PC-9 (cell line): Measurements from ENCODE around the gene MKNK2. TPM values are rescaled to one million over a fixed set of nuclear protein-coding genes. Genes with fewer than 3 reads are reported as not detected.

Experiments
- BruUV-seq: library from RNA; stranded (reverse); fragments of 400-500 nt; replicated peaks from 2 replicates; lab custom pipeline; 2021; lab: Mats Ljungman, UMichigan
- CTCF ChIA-PET: fragments of 300-600 bp; sonication (Branson Sonifier 250); formaldehyde crosslinking; loops from one replicate; lab custom pipeline; 2022; ENCODE audit warnings: antibody characterized with exemption; lab: Charles Lee
- POLR2A ChIA-PET: fragments of 300-600 bp; sonication (Branson Sonifier 250); formaldehyde crosslinking; loops from one replicate; lab custom pipeline; 2022; ENCODE audit warnings: antibody characterized with exemption; ENCODE audit not compliant: unreplicated experiment; lab: Charles Lee
- DNase-seq, 2 experiments: peaks; one replicate each; pipeline versions ENCODE4 v3.0.0 to v3.0.0-alpha.2; 2015 to 2022; ENCODE audit warnings: mixed read lengths in 1 of 2
- H2AFZ ChIP-seq: fragments of 200-600 bp; sonication (generic); 2 replicates; pipeline ENCODE4 v1.8.1; 2017; ENCODE audit warnings: antibody characterized with exemption
- H3F3A ChIP-seq: fragments of 200-600 bp; sonication (generic); 2 replicates; pipeline ENCODE4 v1.8.1; 2017; ENCODE audit warnings: antibody characterized with exemption, mild to moderate bottlenecking, low read depth; ENCODE audit not compliant: insufficient read depth
- H3K27ac ChIP-seq: fragments of 200-600 bp; sonication (generic); 2 replicates; pipeline ENCODE4 v1.6.1; 2016; ENCODE audit warnings: mixed run types
- H3K27me3 ChIP-seq: fragments of 200-600 bp; sonication (generic); 2 replicates; pipeline ENCODE4 v1.6.1; 2016; ENCODE audit warnings: low read depth, mixed run types; ENCODE audit not compliant: insufficient read depth
- H3K36me3 ChIP-seq: fragments of 200-600 bp; sonication (generic); 2 replicates; pipeline ENCODE4 v1.6.1; 2016; ENCODE audit warnings: low read depth, mixed run types
- H3K4me1 ChIP-seq: fragments of 200-600 bp; sonication (generic); replicated peaks from 2 replicates; pipeline ENCODE4 v1.6.1; 2016; ENCODE audit warnings: mixed run types; ENCODE audit not compliant: insufficient read depth
- H3K4me2 ChIP-seq: fragments of 200-600 bp; sonication (generic); 2 replicates; pipeline ENCODE4 v1.6.1; 2017; ENCODE audit warnings: mixed run types
- H3K4me3 ChIP-seq: fragments of 200-600 bp; sonication (generic); 2 replicates; pipeline ENCODE4 v1.6.1; 2016; ENCODE audit warnings: mixed run types
- H3K79me2 ChIP-seq: fragments of 200-600 bp; sonication (generic); 2 replicates; pipeline ENCODE4 v1.6.1; 2017; ENCODE audit warnings: low read depth, mixed run types
- H3K9me2 ChIP-seq: fragments of 200-600 bp; sonication (generic); 2 replicates; pipeline ENCODE4 v1.8.1; 2017; ENCODE audit warnings: mild to moderate bottlenecking; ENCODE audit not compliant: insufficient read depth
- H3K9me3 ChIP-seq: fragments of 200-600 bp; sonication (generic); 2 replicates; pipeline ENCODE4 v1.8.1; 2016; ENCODE audit warnings: low read depth; ENCODE audit not compliant: insufficient read depth
- H4K20me1 ChIP-seq: fragments of 200-600 bp; sonication (generic); 2 replicates; pipeline ENCODE4 v1.8.1; 2017; ENCODE audit not compliant: insufficient read depth
- CTCF ChIP-seq: fragments of 200-600 bp; sonication (generic); conservative IDR thresholded peaks from 2 replicates; pipeline ENCODE4 v1.6.1; 2017; ENCODE audit warnings: mixed run types, antibody characterized with exemption, mild to moderate bottlenecking, moderate library complexity
- EZH2 ChIP-seq: fragments of 200-600 bp; sonication (generic); IDR thresholded peaks from 2 replicates; pipeline ENCODE4 v1.8.0; 2017; ENCODE audit warnings: antibody characterized with exemption, low read depth
- intact Hi-C: fragments of 100-400 bp; cut with micrococcal nuclease; formaldehyde crosslinking; loops from one replicate; pipeline ENCODE4 v1.10.0; 2022; ENCODE audit not compliant: unreplicated experiment
- total RNA-seq: library from RNA; stranded (reverse); gene quantifications from 2 replicates; pipeline ENCODE4 v1.2.3, GENCODE V29; 2021

The MKNK2 gene
- total RNA-seq, 1 experiment from 2014 or later, result 132 TPM

GRCh38 chr19:2064788-2065524, 13.9 kb upstream of the MKNK2 start:
- Histone ChIP-seq H3K4me3 (no peak overlapping the region), H3K4me2 (no peak overlapping the region), H3K4me1 (peaks cover 4% of the 10 kb centered on the region; the same call in 1 of the 2 replicates), H3K9me2 (no peaks in the 10 kb centered on the region), H3K36me3 (no peaks in the 10 kb centered on the region), H4K20me1 (no peaks in the 10 kb centered on the region), H3F3A (peaks cover 10% of the 10 kb centered on the region; the same call in 1 of the 2 replicates), H3K27me3 (no peaks in the 10 kb centered on the region), H2AFZ (no peak overlapping the region), H3K27ac (no peak overlapping the region), H3K9me3 (no peaks in the 10 kb centered on the region), H3K79me2 (0 out of 2 replicates have a peak, but pooled peaks cover 6% of the 10 kb centered on the region)
- no peak for TF ChIP-seq EZH2
- no peak for TF ChIP-seq CTCF
- BruUV-seq, result no TSS peak
- intact Hi-C loops, result no loop called here
- no peak for DNase-seq
- CTCF ChIA-PET, result no interaction called here
- POLR2A ChIA-PET, result no interaction called here

DNA sequence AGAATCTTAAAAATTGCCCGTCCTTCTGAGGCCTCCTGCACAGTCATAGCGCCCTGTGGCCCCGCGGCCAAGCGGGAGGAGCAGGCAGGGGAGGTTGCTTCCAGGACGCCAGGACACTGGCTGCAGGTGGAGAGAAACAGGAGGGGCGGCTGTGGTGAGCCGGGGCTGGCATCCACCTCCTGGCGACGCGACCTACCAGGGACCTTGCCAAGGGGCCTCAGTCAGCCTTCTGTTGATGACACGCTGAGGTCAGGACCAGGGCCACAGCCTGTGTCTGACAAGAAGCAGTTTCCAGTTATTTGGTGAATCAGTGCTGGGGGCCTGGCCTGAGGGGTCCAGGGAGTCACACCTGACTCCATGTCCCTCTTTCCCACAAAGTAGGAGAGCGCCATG, 13.3 kb upstream of the MKNK2 start:
- Histone ChIP-seq H3K9me2 (no peaks in the 10 kb centered on the region), H3F3A (peaks cover 11% of the 10 kb centered on the region; the same call in 1 of the 2 replicates), H3K9me3 (no peaks in the 10 kb centered on the region), H3K27me3 (no peaks in the 10 kb centered on the region), H3K4me2 (no peak overlapping the region), H3K4me1 (peaks cover 5% of the 10 kb centered on the region), H4K20me1 (no peaks in the 10 kb centered on the region), H3K36me3 (no peaks in the 10 kb centered on the region), H2AFZ (no peak overlapping the region), H3K27ac (no peak overlapping the region), H3K79me2 (0 out of 2 replicates have a peak, but pooled peaks cover 6% of the 10 kb centered on the region), H3K4me3 (no peak overlapping the region)
- ChIA-PET CTCF (no interaction called here), POLR2A (no interaction called here)
- no TSS peak for BruUV-seq
- no peak for DNase-seq
- intact Hi-C loops, result no loop called here
- TF ChIP-seq CTCF, result no peak

GRCh38 chr19:2063824-2064223, 12.8 kb upstream of the MKNK2 start:
- Histone ChIP-seq H3K4me2 (no peak overlapping the region), H3K27ac (no peak overlapping the region), H3K79me2 (0 out of 2 replicates have a peak, but pooled peaks cover 6% of the 10 kb centered on the region), H3K27me3 (no peaks in the 10 kb centered on the region), H2AFZ (no peak overlapping the region), H3K9me2 (no peaks in the 10 kb centered on the region), H3K9me3 (no peaks in the 10 kb centered on the region), H4K20me1 (no peaks in the 10 kb centered on the region), H3F3A (peaks cover 15% of the 10 kb centered on the region; the same call in 1 of the 2 replicates), H3K4me1 (peaks cover 10% of the 10 kb centered on the region), H3K4me3 (no peak overlapping the region), H3K36me3 (no peaks in the 10 kb centered on the region)
- no peak for DNase-seq
- no TSS peak for BruUV-seq
- intact Hi-C loops, result no loop called here
- ChIA-PET CTCF (no interaction called here), POLR2A (no interaction called here)
- no peak for TF ChIP-seq CTCF
- no peak for TF ChIP-seq EZH2
